IPS-NIHi11 (cell line): ENCODE results near the gene OR1N1.
"Not testable (repeated sequence)": the region's sequence is repeated elsewhere in the genome, so short reads cannot be mapped to it uniquely, and the experiment has no call there.

ENCODE experiments used
- DNase-seq: peaks from one replicate; pipeline ENCODE4 v3.0.0; 2012; ENCODE audit warnings: mixed read lengths, low spot score

The OR1N1 gene

DNA sequence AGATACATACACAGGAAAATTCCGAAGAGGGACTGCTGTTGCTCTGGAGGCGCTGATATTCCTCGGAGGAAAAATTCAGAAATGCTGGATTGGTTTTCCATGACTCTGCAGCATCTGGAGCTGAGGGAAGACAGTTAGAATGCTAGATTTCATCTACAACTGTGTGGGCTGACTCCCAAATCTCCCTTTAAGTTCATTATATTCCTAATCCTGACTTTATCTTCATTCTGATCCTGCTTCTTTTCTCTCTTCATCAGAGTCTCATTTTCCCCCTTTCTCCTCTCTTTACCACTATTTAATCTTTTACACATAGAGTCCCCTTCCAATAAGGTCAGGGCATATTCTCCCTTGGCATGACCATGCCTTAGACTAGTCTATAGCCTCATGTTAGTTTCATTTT, at the start of gene OR1N1:
TSS of gene OR1N1 (minus strand) at position 101 of the 400 bp plus-strand sequence. CDS start at position 101, 0 bp downstream.
- DNase-seq: no peak

- no peak for DNase-seq
Measured at GRCh38 chr9:122572456-122572855, 45.4 kb upstream of the OR1N1 start.

DNA sequence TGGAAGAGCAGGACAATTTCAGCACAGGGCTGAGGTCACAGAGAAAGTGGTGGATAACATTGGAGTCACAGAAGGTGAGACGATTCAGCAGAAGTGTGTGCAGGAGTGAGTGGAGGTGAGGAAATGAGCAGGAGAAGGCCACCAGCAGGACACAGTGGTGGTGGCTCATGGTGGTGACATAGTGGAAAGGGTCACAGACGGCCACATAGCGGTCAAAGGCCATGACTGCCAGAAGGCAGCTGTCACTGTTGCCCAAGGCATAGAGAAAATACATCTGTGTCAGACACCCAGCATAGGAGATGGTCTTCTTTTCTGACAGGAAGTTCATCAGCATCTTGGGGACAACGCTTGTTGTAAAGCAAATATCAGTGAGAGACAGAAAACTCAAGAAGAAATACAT, 40.8 kb upstream of the OR1N1 start:
- no peak for DNase-seq

- DNase-seq: no peak
Measured at GRCh38 chr9:122562134-122562760, 35.2 kb upstream of the OR1N1 start.

- DNase-seq: no peak
Measured at GRCh38 chr9:122561446-122561845, 34.4 kb upstream of the OR1N1 start.

DNA sequence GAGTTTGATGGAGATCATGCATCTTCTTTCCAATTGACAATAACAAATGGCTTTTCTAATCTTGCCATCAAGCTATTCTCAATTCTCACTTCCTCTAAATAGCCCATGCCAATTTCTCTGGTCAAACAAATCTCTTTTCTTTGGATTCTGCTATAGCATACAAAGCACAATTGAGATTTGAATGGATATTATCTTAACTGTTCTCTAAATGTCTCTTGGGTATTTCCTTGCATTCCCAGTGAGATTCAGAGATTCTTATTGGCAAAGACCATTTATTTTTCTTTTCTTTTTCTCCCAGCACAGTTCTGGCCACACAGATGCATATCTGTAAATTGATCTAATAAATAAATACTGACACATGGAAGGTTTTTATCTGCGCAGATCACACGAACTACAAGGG, 25.7 kb upstream of the OR1N1 start, which contains the start of gene OR1N2:
TSS of gene OR1N2 (plus strand) at position 301 of the 400 bp plus-strand sequence. CDS start 100 bp downstream, outside the sequence.
- DNase-seq: no peak

- no peak for DNase-seq
Measured at GRCh38 chr9:122551371-122551770, 24.3 kb upstream of the OR1N1 start.

- no peak for DNase-seq
Measured at GRCh38 chr9:122546196-122546595, 19.1 kb upstream of the OR1N1 start.

DNA sequence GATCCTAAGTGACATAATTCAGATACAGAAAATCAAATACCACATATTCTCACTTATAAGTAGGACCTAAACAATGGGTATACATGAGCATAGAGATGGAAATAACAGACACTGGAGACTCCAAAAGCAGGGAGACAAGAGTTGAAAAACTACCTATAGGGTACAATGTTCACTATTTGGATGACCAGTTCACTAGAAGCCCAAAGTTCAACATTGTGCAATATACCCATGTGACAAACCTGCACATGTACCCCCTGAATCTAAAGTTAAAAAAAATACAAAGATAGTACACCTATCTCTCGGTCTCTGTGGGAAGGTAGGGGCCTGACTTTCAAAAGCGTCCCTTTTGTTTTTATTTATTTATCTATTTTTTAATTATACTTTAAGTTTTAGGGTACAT, 11.7 kb upstream of the OR1N1 start:
- DNase-seq: no peak

- DNase-seq: not testable (repeated sequence)
Measured at GRCh38 chr9:122537066-122537465, 10.0 kb upstream of the OR1N1 start.

DNA sequence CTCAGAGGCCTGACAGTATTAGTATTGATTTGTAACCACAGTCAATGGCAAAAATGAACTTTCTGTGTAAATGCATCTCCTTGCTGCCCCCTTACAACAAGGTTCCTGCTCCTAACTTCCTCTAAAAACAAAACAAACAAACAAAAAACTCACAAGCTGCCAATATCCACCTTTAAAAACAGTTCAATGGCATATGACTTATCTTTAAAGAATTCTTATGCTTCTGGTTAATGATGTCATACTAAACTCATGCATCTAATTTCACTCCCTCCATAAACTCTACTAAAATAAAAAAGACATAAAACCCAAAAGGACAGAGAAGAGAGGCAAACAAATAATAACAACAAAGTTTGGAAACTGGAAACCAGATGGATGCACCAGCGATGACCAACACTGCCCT, 9.0 kb upstream of the OR1N1 start:
- no peak for DNase-seq

GRCh38 chr9:122531157-122531556, 4.1 kb upstream of the OR1N1 start:
- not testable (repeated sequence) for DNase-seq

DNA sequence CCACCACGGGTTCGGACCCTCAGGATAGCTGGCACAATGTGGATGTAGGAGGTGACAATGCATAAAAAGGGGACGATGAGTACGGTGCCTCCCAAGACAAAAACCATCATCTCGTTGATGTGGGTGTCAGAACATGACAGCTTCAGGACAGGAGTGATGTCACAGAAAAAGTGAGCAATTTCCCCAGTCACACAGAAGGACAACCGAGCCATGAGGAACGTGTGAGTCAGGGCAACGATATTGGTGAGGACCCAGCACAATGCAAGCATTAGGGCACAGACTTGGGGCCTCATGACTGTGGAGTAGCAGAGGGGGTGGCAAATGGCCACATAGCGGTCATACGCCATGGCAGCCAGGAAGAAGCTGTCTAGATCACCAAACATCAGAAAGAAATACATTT, 491 bp downstream of the OR1N1 start:
- no peak for DNase-seq

DNA sequence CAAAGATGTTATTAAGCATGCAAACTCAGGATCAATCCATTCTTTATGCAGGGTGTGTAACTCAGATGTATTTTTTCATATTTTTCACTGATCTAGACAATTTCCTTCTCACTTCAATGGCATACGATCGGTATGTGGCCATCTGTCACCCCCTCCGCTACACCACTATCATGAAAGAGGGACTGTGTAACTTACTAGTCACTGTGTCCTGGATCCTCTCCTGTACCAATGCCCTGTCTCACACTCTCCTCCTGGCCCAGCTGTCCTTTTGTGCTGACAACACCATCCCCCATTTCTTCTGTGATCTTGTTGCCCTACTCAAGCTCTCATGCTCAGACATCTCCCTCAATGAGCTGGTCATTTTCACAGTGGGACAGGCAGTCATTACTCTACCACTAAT, 7.7 kb downstream of the OR1N1 start:
- DNase-seq: no peak

GRCh38 chr9:122518841-122519240, 8.3 kb downstream of the OR1N1 start, which contains the start of gene OR1J4:
Gene OR1J4, plus strand, starts transcription at chr9:122519141. Its CDS starts 0 bp downstream, at chr9:122519141.
- no peak for DNase-seq

DNA sequence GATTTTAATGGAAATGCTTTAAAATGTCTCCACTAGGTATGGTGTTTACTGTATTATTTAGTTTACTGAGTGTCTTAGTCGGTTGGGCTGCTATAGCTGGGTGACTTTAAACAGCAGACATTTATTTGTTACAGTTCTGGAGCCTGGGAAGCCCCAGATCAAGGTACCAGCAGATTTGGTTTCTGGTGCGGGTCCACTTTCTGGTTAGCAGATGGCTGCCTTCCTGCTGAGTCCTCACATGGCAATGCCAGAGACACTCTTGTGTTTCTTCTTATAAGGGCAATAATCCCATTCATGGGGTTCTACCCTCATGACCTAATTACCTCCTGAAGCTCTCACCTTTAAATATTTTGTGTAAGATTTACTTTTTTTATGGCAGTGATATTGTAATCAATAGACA, 8.9 kb downstream of the OR1N1 start:
- no peak for DNase-seq

- DNase-seq: no peak
Measured at GRCh38 chr9:122510502-122510901, 16.6 kb downstream of the OR1N1 start, which contains the start of gene OR1J2. Gene OR1J2, plus strand, starts transcription at chr9:122510802. Its CDS starts 0 bp downstream, at chr9:122510802.

DNA sequence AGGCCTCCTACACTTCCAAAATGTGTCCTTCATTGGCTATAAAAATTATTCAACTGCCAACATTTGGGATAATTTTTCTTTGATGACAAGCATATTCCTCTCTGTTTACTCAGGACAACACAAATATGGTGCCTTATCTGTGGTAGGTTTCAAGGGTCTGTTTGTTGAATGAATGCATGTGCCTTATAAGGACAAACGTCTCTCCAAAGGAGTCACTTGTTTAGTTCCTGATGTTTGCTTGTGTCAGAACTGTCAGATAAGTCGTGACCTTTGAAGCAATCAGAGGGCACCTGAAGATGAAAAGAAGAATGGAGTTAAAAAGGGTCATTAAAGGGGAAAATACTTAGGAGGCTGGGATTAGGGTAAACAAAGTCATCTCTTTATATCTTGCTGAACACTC, 20.1 kb downstream of the OR1N1 start:
- DNase-seq: no peak

DNA sequence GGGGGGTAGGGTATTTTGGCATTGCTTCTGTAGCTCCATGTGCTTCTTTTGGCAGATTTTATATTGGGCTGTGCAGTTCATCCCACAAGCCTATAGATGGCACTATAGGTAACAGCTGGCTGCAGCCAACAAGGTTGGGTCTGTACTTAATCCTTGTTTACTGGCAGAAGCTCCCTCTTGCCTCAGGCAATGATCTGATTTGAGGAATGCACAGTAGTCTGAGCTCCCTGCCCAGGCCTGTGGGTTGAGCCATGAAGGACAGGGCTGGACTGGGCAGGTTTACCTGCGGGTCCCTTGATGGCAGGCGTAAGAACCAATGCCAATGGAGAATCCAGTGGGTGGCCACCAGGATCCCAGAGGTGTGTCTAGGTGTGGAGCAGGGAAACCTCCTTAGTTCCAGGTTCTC, 28.2 kb downstream of the OR1N1 start:
- peak; percentile 28 for DNase-seq

DNA sequence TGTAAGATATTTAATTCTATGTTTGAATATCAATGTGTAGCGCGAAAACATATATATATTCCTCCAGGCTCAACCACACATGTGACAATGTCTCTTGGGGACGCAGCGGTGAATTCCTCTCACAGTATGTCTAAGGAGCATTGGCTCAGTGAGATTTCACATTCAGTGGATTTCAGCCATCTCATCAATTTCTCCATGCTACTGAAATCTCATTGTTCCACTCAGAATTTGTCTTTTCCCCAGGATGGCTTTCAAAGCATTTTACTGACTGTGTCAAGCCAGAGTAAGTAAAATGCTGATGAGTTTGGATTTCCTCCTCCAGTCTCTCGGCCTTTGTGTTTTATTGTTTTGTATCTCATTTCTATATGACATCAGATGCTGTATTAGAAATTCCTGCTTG, 48.0 kb downstream of the OR1N1 start:
- DNase-seq: no peak

- DNase-seq: no peak
Measured at GRCh38 chr9:122477826-122478225, 49.3 kb downstream of the OR1N1 start, which contains the start of gene OR1J1. Gene OR1J1, minus strand, starts transcription at chr9:122477926. Its CDS starts 0 bp downstream, at chr9:122477926.

DNA sequence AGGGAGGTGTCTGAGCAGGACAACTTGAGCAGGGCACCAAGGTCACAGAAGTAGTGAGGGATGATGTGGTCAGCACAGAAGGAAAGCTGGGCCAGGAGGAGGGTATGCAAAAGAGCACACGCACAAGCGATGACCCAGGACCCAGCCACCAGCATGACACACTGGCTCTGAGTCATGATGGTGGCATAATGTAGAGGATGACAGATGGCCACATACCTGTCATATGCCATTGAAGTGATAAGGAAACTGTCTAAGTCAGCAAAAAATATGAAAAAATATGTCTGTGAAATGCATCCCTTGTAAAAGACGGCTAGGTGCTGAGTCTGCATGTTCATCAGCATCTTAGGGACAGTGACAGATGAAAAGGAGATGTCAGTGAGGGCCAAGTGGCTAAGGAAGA, 49.7 kb downstream of the OR1N1 start:
- DNase-seq: no peak
